T-helper 17 cell (primary cell): ENCODE measurements around the gene MYL7. TPM values are rescaled to one million over a fixed set of nuclear protein-coding genes. Genes with fewer than 3 reads are reported as not detected.
A peak's percentile ranks its signal among the peaks of the same experiment; 100 is the strongest.

Experiments used
- ATAC-seq: fragments of 150-1000 bp; cut with Tn5 transposase; 2 replicates; pipeline ENCODE4 v1.10.0; 2021; ENCODE audit warnings: mild to moderate bottlenecking, moderate library complexity
- DNase-seq, 3 donors: peaks; one replicate each; pipeline versions ENCODE4 v3.0.0 to v3.0.0-alpha.2; 2020 to 2021
- H3K9me3 ChIP-seq: one replicate; pipeline ENCODE4 v1.7.0; 2013; ENCODE audit warnings: low read length, mild to moderate bottlenecking; ENCODE audit not compliant: control insufficient read depth, poor library complexity, severe bottlenecking
- H3K27ac Mint-ChIP-seq: one replicate; pipeline ENCODE4 v1.8.0; 2022; ENCODE audit warnings: mild to moderate bottlenecking, moderate library complexity, mixed read lengths
- H3K27me3 Mint-ChIP-seq: one replicate; pipeline ENCODE4 v1.8.0; 2022; ENCODE audit warnings: mixed read lengths
- H3K36me3 Mint-ChIP-seq: one replicate; pipeline ENCODE4 v1.8.0; 2022; ENCODE audit warnings: low read depth, mixed read lengths
- H3K4me1 Mint-ChIP-seq: one replicate; pipeline ENCODE4 v1.8.0; 2022; ENCODE audit warnings: mild to moderate bottlenecking, mixed read lengths
- H3K4me3 Mint-ChIP-seq: one replicate; pipeline ENCODE4 v1.8.0; 2022; ENCODE audit warnings: mild to moderate bottlenecking, moderate library complexity, mixed read lengths
- total RNA-seq, 4 donors: library from RNA in 2 of 4; stranded (reverse) in 2 of 4; gene quantifications; one replicate each; pipeline ENCODE4 v1.2.3 and lab custom pipeline; 2022 to 2026

MYL7 gene
- total RNA-seq, 2 donors from 2014 or later, result not detected

- Mint-ChIP-seq H3K36me3 (no peaks in the 10 kb centered on the region), H3K27me3 (peaks cover 16% of the 10 kb centered on the region), H3K4me1 (peaks cover 10% of the 10 kb centered on the region), H3K4me3 (no peak overlapping the region), H3K27ac (no peak overlapping the region)
- H3K9me3 ChIP-seq, result no peaks in the 10 kb centered on the region
- ATAC-seq (no peak), DNase-seq (no peak)
Measured at GRCh38 chr7:44095781-44096180, 45.4 kb downstream of the MYL7 start.

GRCh38 chr7:44094883-44095592 lies 46.1 kb downstream of the MYL7 start:
- H3K9me3 ChIP-seq, result no peaks in the 10 kb centered on the region
- Mint-ChIP-seq H3K27ac (no peak overlapping the region), H3K36me3 (no peaks in the 10 kb centered on the region), H3K27me3 (peaks cover 15% of the 10 kb centered on the region), H3K4me3 (peak overlapping the region; percentile 28), H3K4me1 (peaks cover 10% of the 10 kb centered on the region)
- ATAC-seq (no peak), DNase-seq (no peak)

- no peak overlapping the region for H3K27ac Mint-ChIP-seq
- peaks cover 15% of the 10 kb centered on the region for H3K27me3 Mint-ChIP-seq
- H3K4me1 Mint-ChIP-seq, result peaks cover 10% of the 10 kb centered on the region
Measured at GRCh38 chr7:44094365-44094764, 46.8 kb downstream of the MYL7 start.

GRCh38 chr7:44093102-44093641 lies 48.0 kb downstream of the MYL7 start:
- Mint-ChIP-seq H3K27ac (no peak overlapping the region), H3K4me1 (peaks cover 10% of the 10 kb centered on the region), H3K4me3 (no peak overlapping the region), H3K36me3 (no peaks in the 10 kb centered on the region), H3K27me3 (peaks cover 15% of the 10 kb centered on the region)
- no peak for ATAC-seq
- DNase-seq, result no peak
- no peaks in the 10 kb centered on the region for H3K9me3 ChIP-seq

More at GRCh38 chr7:44094365-44094764, 46.8 kb downstream of the MYL7 start:
- no peak overlapping the region for H3K4me3 Mint-ChIP-seq
- ATAC-seq, result no peak
- H3K36me3 Mint-ChIP-seq, result no peaks in the 10 kb centered on the region
- DNase-seq, result no peak
- H3K9me3 ChIP-seq, result no peaks in the 10 kb centered on the region

Other genes starting within 250 kb of the MYL7 start
- gene URGCP, start 234.7 kb downstream of the MYL7 start, total RNA-seq, result 10 to 100 TPM; 22.0 to 23.3 TPM
- gene UBE2D4, start 214.9 kb downstream of the MYL7 start, total RNA-seq, result 1 to 10 TPM; 6.4 to 6.9 TPM
- gene SPDYE1, start 143.4 kb downstream of the MYL7 start, total RNA-seq, result under 1 TPM in 1 of 2 donors, not detected in 1; 0.18 TPM
- gene DBNL, start 96.6 kb downstream of the MYL7 start, total RNA-seq, result 100 to 1,000 TPM in 1 of 2 donors, 10 to 100 TPM in 1; 91.1 to 104 TPM
- under 1 TPM in 1 of 2 donors, not detected in 1; 0.92 TPM for gene PGAM2, start 75.8 kb downstream of the MYL7 start, total RNA-seq
- gene POLM, start 58.8 kb downstream of the MYL7 start, total RNA-seq, result 10 to 100 TPM; 27.2 to 29.7 TPM
- gene AEBP1, start 37.0 kb downstream of the MYL7 start, total RNA-seq, result 1 to 10 TPM; 1.1 to 4.2 TPM
- 10 to 100 TPM; 46.3 to 53.3 TPM for gene POLD2, start 17.8 kb downstream of the MYL7 start, total RNA-seq
- gene GCK, start 48.1 kb upstream of the MYL7 start, total RNA-seq, result under 1 TPM in 1 of 2 donors, not detected in 1; 0.45 TPM
- 10 to 100 TPM; 68.2 to 68.9 TPM for gene YKT6, start 59.6 kb upstream of the MYL7 start, total RNA-seq
- under 1 TPM in 1 of 2 donors, not detected in 1; 0.31 TPM for gene CAMK2B, start 184.3 kb upstream of the MYL7 start, total RNA-seq